A549 (cell line): Measurements from ENCODE around the gene LAGE3. TPM values are rescaled to one million over a fixed set of nuclear protein-coding genes. Genes with fewer than 3 reads are reported as not detected.

Experiments
- ATAC-seq, 2 experiments: fragments of 200-7000 bp in 1 of 2; fragments of >200 bp in 1 of 2; cut with Nextera tagmentation in 1 of 2; cut with Tn5 transposase in 1 of 2; 3 replicates each; pipeline versions ENCODE4 v1.8.0 to v1.9.1; 2018 to 2020; ENCODE audit warnings: mild to moderate bottlenecking in 1 of 2, moderate library complexity in 1 of 2
- CTCF ChIA-PET: fragments of 300-600 bp; sonication (Branson Sonifier 250); formaldehyde crosslinking; extraction: SDS; loops from one replicate; lab custom pipeline; 2021; ENCODE audit warnings: antibody characterized with exemption, inconsistent platforms; lab: Yijun Ruan, JAX
- POLR2A ChIA-PET: fragments of 350-600 bp; formaldehyde crosslinking; extraction: SDS; loops from one replicate; lab custom pipeline; 2021; ENCODE audit warnings: antibody characterized with exemption, inconsistent platforms; lab: Yijun Ruan, JAX
- DNase-seq, 2 experiments: peaks; one replicate each; pipeline versions ENCODE4 v3.0.0 to v3.0.0-alpha.2; 2011 to 2016; ENCODE audit warnings: low read depth in 1 of 2, low spot score in 1 of 2
- FAIRE-seq: peaks from 2 replicates; lab custom pipeline; 2011; peaks lifted over from hg19 to GRCh38; lab: Jason Lieb, UNC
- H3K27ac ChIP-seq, 2 experiments: fragments of >200 bp; sonication (Bioruptor Twin); formaldehyde crosslinking; 3 replicates each; pipeline ENCODE4 v1.5.1; 2016 to 2017
- H3K4me1 ChIP-seq: fragments of >200 bp; sonication (Bioruptor Twin); formaldehyde crosslinking; 3 replicates; pipeline ENCODE4 v1.6.1; 2016
- H3K4me2 ChIP-seq: fragments of >200 bp; sonication (Bioruptor Twin); formaldehyde crosslinking; 3 replicates; pipeline ENCODE4 v1.6.1; 2016
- H3K4me3 ChIP-seq: fragments of >200 bp; sonication (Bioruptor Twin); formaldehyde crosslinking; 3 replicates; pipeline ENCODE4 v1.5.1; 2016
- H3K9me3 ChIP-seq: fragments of >200 bp; sonication (Bioruptor Twin); formaldehyde crosslinking; 3 replicates; pipeline ENCODE4 v1.6.1; 2016
- ATOH8 ChIP-seq: fragments of 250-450 bp; sonication (Bioruptor Pico); IDR thresholded peaks from 2 replicates; pipeline ENCODE4 v1.5.0; 2020; ENCODE audit warnings: low read depth, mild to moderate bottlenecking, moderate library complexity
- CBX2 ChIP-seq: fragments of 200-600 bp; sonication (generic); IDR thresholded peaks from 2 replicates; pipeline ENCODE4 v1.6.1; 2016; ENCODE audit warnings: low read depth, mild to moderate bottlenecking, borderline replicate concordance
- CBX8 ChIP-seq: fragments of 200-600 bp; sonication (generic); IDR thresholded peaks from 2 replicates; pipeline ENCODE4 v1.6.1; 2016
- CHD4 ChIP-seq: fragments of 200-600 bp; sonication (generic); IDR thresholded peaks from 2 replicates; pipeline ENCODE4 v1.6.1; 2016; ENCODE audit warnings: antibody characterized with exemption, mild to moderate bottlenecking, borderline replicate concordance
- E2F6 ChIP-seq: IDR thresholded peaks from 2 replicates; pipeline ENCODE4 v1.6.1; 2012; ENCODE audit warnings: low read depth, borderline replicate concordance
- EHF ChIP-seq: fragments of 250-450 bp; sonication (Bioruptor Pico); IDR thresholded peaks from 2 replicates; pipeline ENCODE4 v1.5.0; 2020; ENCODE audit warnings: mild to moderate bottlenecking
- EHMT2 ChIP-seq: fragments of 200-600 bp; sonication (generic); IDR thresholded peaks from 2 replicates; pipeline ENCODE4 v1.6.1; 2016; ENCODE audit warnings: antibody characterized with exemption, low read depth, mild to moderate bottlenecking, moderate library complexity
- FOSB ChIP-seq: fragments of 250-450 bp; sonication (Bioruptor Pico); IDR thresholded peaks from 2 replicates; pipeline ENCODE4 v1.5.0; 2020; ENCODE audit warnings: mild to moderate bottlenecking, moderate library complexity
- GATA3 ChIP-seq: IDR thresholded peaks from 2 replicates; pipeline ENCODE4 v1.6.1; 2012; ENCODE audit warnings: borderline replicate concordance
- HEYL ChIP-seq: fragments of 250-450 bp; sonication (Bioruptor Pico); IDR thresholded peaks from 2 replicates; pipeline ENCODE4 v1.8.0; 2021; ENCODE audit warnings: mild to moderate bottlenecking, moderate library complexity
- HOXB13 ChIP-seq: fragments of 250-450 bp; sonication (Bioruptor Pico); IDR thresholded peaks from 2 replicates; pipeline ENCODE4 v1.5.0; 2020; ENCODE audit warnings: low read depth, mild to moderate bottlenecking, moderate library complexity
- HOXB5 ChIP-seq: fragments of 250-450 bp; sonication (Bioruptor Pico); IDR thresholded peaks from 2 replicates; pipeline ENCODE4 v1.5.0; 2020; ENCODE audit warnings: mild to moderate bottlenecking, moderate library complexity
- JUN ChIP-seq, 2 experiments: fragments of >200 bp; sonication (Bioruptor Twin); formaldehyde crosslinking; IDR thresholded peaks; 2 replicates in 1 of 2; 3 replicates in 1 of 2; pipeline ENCODE4 v1.6.1; 2016 to 2017
- KDM5A ChIP-seq: fragments of 200-600 bp; sonication (generic); IDR thresholded peaks from 2 replicates; pipeline ENCODE4 v1.6.1; 2016; ENCODE audit warnings: antibody characterized with exemption, mild to moderate bottlenecking
- MYC ChIP-seq: IDR thresholded peaks from 2 replicates; pipeline ENCODE4 v1.6.1; 2012; ENCODE audit warnings: mild to moderate bottlenecking, inconsistent platforms, low read length, improper control_type of control experiment, borderline replicate concordance
- POLR2A ChIP-seq: IDR thresholded peaks from 2 replicates; pipeline ENCODE4 v1.6.1; 2012; ENCODE audit warnings: mild to moderate bottlenecking, low read length
- RAD21 ChIP-seq, 2 experiments: fragments of >200 bp in 1 of 2; sonication (Bioruptor Twin) in 1 of 2; formaldehyde crosslinking in 1 of 2; IDR thresholded peaks in 1 of 2; conservative IDR thresholded peaks in 1 of 2; 2 replicates in 1 of 2; 3 replicates in 1 of 2; pipeline ENCODE4 v1.6.1; 2012 to 2018; ENCODE audit warnings: inconsistent platforms in 1 of 2
- RCOR1 ChIP-seq: fragments of 150-350 bp; IDR thresholded peaks from 2 replicates; pipeline ENCODE4 v1.6.1; 2014; ENCODE audit warnings: antibody characterized with exemption, low read length, low read depth
- RFX5 ChIP-seq: fragments of 450-650 bp; IDR thresholded peaks from 2 replicates; pipeline ENCODE4 v1.7.1; 2014; ENCODE audit warnings: antibody characterized with exemption, mild to moderate bottlenecking, moderate library complexity
- RNF2 ChIP-seq: fragments of 200-600 bp; sonication (generic); IDR thresholded peaks from 2 replicates; pipeline ENCODE4 v1.6.1; 2016; ENCODE audit warnings: low read depth, mild to moderate bottlenecking, antibody characterized with exemption, moderate library complexity, borderline replicate concordance
- USF2 ChIP-seq: fragments of 450-650 bp; IDR thresholded peaks from 2 replicates; pipeline ENCODE4 v1.6.1; 2014; ENCODE audit warnings: antibody characterized with exemption
- ZFP36 ChIP-seq: fragments of 450-650 bp; IDR thresholded peaks from 2 replicates; pipeline ENCODE4 v1.6.1; 2014; ENCODE audit warnings: borderline replicate concordance; ENCODE audit not compliant: partially characterized antibody
- whole genome bisulfite sequencing: methylation state at CpG from one replicate; pipeline ENCODE4 v1.1.6; 2017; ENCODE audit errors: missing lambda C conversion rate; 5-methylcytosine and 5-hydroxymethylcytosine counted together
- polyA plus RNA-seq, 4 experiments: library from polyadenylated mRNA; depleted of rRNA in 3 of 4; stranded (reverse); fragments of >200 nt; fragmentation: RNase III in 1 of 4; extraction: RNeasy Plus Mini Kit Qiagen cat#74134 plus additional on column Dnase treatment in 1 of 4; gene quantifications; 2 replicates in 3 of 4; 3 replicates in 1 of 4; pipeline ENCODE4 v1.2.3, GENCODE V29; 2011 to 2017

LAGE3 gene
- polyA plus RNA-seq, 2 of the 4 experiments (the other 2 are of a cell fraction), result 20.6 to 49.7 TPM

GRCh38 chrX:154436374-154436982 lies 42.6 kb downstream of the LAGE3 start:
- CTCF ChIA-PET, result no interaction called here
- 51% methylated on average over 23 of the region's 78 CpGs for WGBS
- TF ChIP-seq RCOR1 (no peak), FOSB (CRISPR knock-in tag) (no peak), E2F6 (no peak), RNF2 (no peak), KDM5A (no peak), ZFP36 (no peak), JUN (IDR thresholded peaks at IDR 0.05) (no peak; a peak in 1 of 5 replicates), HOXB5 (CRISPR knock-in tag) (no peak), MYC (no peak)
- TF ChIP-seq, all 56 proteins: peak for 0
- peak; percentile 54 to 62 for ATAC-seq
- Histone ChIP-seq H3K4me3 (peak overlapping the region; percentile 97), H3K27ac (peak overlapping the region; percentile 100), H3K4me1 (peaks cover 12% of the 10 kb centered on the region; the same call in 1 of the 3 replicates), H3K9me3 (no peaks in the 10 kb centered on the region), H3K4me2 (peak overlapping the region; percentile 98)
- POLR2A ChIA-PET, result interaction anchor here (1.2 kb wide), 1 partner anchor 39 kb away, joined by 3 read pairs; the partner anchor contains the start of gene RPL10
- peak in 1 of 2 experiments; percentile 35 for DNase-seq
- FAIRE-seq, result no peak

- Histone ChIP-seq H3K4me3 (no peak overlapping the region), H3K4me1 (peaks cover 12% of the 10 kb centered on the region; the same call in 1 of the 3 replicates), H3K9me3 (no peaks in the 10 kb centered on the region), H3K4me2 (no peak overlapping the region), H3K27ac (no peak overlapping the region)
- ATAC-seq (no peak), DNase-seq (no peak), FAIRE-seq (no peak)
- TF ChIP-seq GATA3 (no peak), USF2 (no peak), EHF (CRISPR knock-in tag) (no peak), HEYL (no peak), RAD21 (conservative IDR thresholded peaks at IDR 0.05 in 1 of 2, IDR thresholded peaks at IDR 0.05 in 1 of 2) (no peak), CBX8 (no peak), EHMT2 (no peak), POLR2A (no peak), CHD4 (no peak), RFX5 (no peak), ATOH8 (CRISPR knock-in tag) (no peak), CBX2 (no peak), HOXB13 (CRISPR knock-in tag) (no peak), FOSB (CRISPR knock-in tag) (no peak)
- ChIA-PET CTCF (interaction anchor here (0.8 to 1.2 kb wide), 3 partner anchors 10 to 23 kb away, joined by 3 read pairs; no protein-coding TSS in a partner anchor), POLR2A (interaction anchor here (1.2 kb wide), 1 partner anchor 37 kb away, joined by 3 read pairs; the partner anchor contains the start of gene RPL10)
- WGBS, result 100% methylated on average over 2 of the region's 19 CpGs
These were observed 43.8 kb downstream of the LAGE3 start for GRCh38 chrX:154435171-154435733.
